IMR-90 (cell line): ENCODE measurements around the gene PHACTR3.

Experiments
- CEBPB ChIP-seq: IDR thresholded peaks from 2 replicates; pipeline ENCODE4 v1.6.1; 2012; ENCODE audit warnings: low read depth, low read length, improper control_type of control experiment
- FOS ChIP-seq: fragments of 150-350 bp; IDR thresholded peaks from 2 replicates; pipeline ENCODE4 v1.6.1; 2016; ENCODE audit warnings: low read depth, low read length
- POLR2A ChIP-seq: IDR thresholded peaks from 2 replicates; pipeline ENCODE4 v1.6.1; 2012; ENCODE audit warnings: mild to moderate bottlenecking, low read depth, low read length
- SMC3 ChIP-seq: fragments of 150-350 bp; IDR thresholded peaks from 2 replicates; pipeline ENCODE4 v1.6.1; 2016; ENCODE audit warnings: low read depth, mild to moderate bottlenecking, antibody characterized with exemption, low read length, moderate library complexity
- TF ChIP-seq, protein P1 (sequence below): conservative IDR thresholded peaks from 2 replicates; pipeline ENCODE4 v1.5.1; 2012; ENCODE audit warnings: mild to moderate bottlenecking, low read depth, low read length, improper control_type of control experiment

DNA sequence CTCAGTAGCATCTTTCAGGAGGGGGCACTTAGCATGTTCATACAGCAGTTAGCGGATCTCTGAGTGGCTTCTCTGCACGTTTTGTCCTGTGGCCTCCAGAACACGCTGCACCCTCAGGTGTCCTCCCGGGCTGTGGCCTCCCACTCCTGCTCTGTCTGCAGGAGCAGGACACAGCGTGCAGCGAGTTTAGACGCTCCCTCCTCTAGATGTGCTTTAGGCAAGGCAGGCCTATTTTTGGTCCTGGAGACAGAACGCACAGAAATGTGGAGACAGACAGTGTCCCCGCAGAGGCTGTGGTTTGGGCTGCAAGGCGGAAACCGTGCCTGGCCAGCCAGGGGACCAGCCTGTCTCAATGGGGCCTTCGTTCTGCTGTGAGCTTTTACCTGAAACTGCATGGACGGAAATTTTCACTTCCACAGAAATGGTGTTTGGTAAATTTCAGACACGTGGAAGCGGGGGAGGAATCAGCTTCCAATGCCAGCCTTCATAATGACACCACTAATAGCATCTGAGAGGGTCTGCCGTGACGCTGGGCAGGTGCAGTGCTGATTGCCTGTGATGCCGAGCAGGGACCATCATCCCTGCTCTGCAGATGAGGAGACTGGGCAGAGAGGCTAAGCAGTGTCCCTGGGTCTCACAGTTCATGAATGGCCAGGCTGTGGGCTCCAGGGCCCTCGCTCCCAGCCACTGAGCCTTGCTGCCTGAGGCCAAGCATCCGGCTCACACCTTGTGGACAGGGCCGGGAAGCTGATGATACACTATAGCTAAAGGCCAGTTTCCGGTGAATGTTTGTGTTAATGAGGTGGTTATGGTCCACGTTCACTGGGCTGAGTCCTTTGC lies 208.2 kb downstream of the PHACTR3 start:
- no peak for TF ChIP-seq CEBPB
- TF ChIP-seq, protein P1, sequence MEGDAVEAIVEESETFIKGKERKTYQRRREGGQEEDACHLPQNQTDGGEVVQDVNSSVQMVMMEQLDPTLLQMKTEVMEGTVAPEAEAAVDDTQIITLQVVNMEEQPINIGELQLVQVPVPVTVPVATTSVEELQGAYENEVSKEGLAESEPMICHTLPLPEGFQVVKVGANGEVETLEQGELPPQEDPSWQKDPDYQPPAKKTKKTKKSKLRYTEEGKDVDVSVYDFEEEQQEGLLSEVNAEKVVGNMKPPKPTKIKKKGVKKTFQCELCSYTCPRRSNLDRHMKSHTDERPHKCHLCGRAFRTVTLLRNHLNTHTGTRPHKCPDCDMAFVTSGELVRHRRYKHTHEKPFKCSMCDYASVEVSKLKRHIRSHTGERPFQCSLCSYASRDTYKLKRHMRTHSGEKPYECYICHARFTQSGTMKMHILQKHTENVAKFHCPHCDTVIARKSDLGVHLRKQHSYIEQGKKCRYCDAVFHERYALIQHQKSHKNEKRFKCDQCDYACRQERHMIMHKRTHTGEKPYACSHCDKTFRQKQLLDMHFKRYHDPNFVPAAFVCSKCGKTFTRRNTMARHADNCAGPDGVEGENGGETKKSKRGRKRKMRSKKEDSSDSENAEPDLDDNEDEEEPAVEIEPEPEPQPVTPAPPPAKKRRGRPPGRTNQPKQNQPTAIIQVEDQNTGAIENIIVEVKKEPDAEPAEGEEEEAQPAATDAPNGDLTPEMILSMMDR, result no peak
- no peak for TF ChIP-seq POLR2A
- no peak for TF ChIP-seq FOS
- TF ChIP-seq SMC3, result no peak
